GM12865 (cell line): ENCODE results near the gene RSKR.
"Not testable (repeated sequence)": the region's sequence is repeated elsewhere in the genome, so short reads cannot be mapped to it uniquely, and the experiment has no call there.

Source experiments
- DNase-seq: peaks from one replicate; pipeline ENCODE4 v3.0.0; 2010; ENCODE audit warnings: low read depth
- H3K4me3 ChIP-seq: 2 replicates; pipeline ENCODE4 v1.5.1; 2011; ENCODE audit warnings: mild to moderate bottlenecking, low read depth, low read length, control low read depth
- CTCF ChIP-seq: IDR thresholded peaks from 2 replicates; pipeline ENCODE4 v1.5.1; 2011; ENCODE audit warnings: low read length, control low read depth, low read depth, inconsistent platforms; ENCODE audit not compliant: insufficient read depth; ENCODE audit errors: missing control alignments

Gene RSKR

DNA sequence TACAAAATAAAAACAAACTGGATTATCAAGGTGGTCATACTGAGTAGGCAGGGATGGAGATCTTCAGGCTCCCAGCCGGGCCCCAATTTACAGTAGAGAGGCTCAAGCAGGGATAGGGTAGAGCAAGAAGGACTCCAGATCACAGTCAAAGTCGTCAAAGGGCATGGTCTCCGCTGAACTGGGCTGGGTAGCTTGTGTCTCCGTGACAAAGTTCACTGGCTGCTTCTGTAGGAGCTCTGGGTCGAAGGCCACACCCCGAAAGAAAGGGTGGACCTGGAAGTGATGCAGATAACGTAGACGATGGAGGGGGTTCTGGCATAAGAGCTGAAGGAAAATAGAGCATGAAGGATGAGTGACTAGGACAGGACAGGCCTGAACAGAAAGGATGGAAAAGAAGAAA, 3.6 kb downstream of the RSKR start:
- no peak for DNase-seq
- no peak overlapping the region for H3K4me3 ChIP-seq
- TF ChIP-seq CTCF = no peak

GRCh38 chr17:28604031-28604430, 10.0 kb downstream of the RSKR start:
- DNase-seq, H3K4me3 ChIP-seq: not testable (repeated sequence)

DNA sequence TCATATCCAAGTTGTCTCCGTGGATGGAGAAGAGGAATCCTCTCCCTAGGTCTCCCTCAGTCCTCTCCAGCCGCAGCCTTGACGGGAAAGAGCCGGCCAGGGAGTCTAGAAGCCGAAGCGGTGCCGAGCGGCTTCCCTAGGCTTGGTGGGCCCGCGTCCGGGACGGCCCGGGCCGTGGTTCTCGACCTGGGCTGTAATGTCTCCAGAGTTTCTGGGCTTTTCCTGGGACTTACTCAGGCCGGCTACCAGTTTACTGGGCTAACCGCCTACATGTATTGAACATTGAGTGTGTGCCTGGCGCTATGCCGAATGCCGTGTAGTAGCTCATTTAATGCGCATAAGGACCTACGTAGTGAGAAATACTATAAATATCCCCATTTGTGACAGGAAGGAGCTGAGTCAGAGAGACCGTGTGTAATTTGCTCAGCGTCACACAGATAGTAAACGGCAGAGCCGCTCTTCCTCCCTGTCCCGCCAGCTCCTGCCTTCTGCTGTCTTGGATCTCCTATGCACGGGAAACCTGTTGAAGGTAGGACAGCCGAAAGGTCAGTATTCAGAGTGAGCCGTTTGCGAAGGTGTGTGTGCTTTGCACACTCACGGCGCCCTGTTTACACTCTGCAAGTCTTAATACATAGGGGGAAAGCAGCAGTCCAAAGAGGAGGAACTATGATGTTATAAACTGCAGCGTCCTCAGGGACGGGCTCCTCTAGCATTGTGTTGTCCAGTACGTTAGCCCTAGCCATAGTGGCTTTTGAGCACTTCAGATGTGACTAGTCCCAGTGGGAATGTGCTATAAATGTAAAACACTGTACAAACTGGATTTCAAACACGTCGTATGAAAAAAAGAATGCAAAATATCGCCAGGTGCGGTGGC, 14.4 kb downstream of the RSKR start:
- peak; percentile 84 for DNase-seq
- H3K4me3 ChIP-seq = peak overlapping the region; percentile 70

GRCh38 chr17:28598799-28599310, 15.1 kb downstream of the RSKR start, which contains the start of gene SPAG5:
Gene SPAG5, minus strand, starts transcription at chr17:28599025. Its CDS starts 79 bp downstream, at chr17:28598946.
- peak within 1 kb of the TSS; percentile 70 for H3K4me3 ChIP-seq
- peak; percentile 96 for DNase-seq
- TF ChIP-seq CTCF = no peak

More for the DNA sequence above, 14.4 kb downstream of the RSKR start:
- no peak for TF ChIP-seq CTCF

- no peak for DNase-seq
- H3K4me3 ChIP-seq = peak overlapping the region; percentile 70
- no peak for TF ChIP-seq CTCF
Measured at GRCh38 chr17:28598389-28598788, 15.6 kb downstream of the RSKR start.

GRCh38 chr17:28597606-28598383, 16.2 kb downstream of the RSKR start:
- peak overlapping the region; percentile 70 for H3K4me3 ChIP-seq
- DNase-seq = no peak
- TF ChIP-seq CTCF = no peak

GRCh38 chr17:28592260-28592659, 21.7 kb downstream of the RSKR start:
- no peak for TF ChIP-seq CTCF
- no peak overlapping the region for H3K4me3 ChIP-seq

More at GRCh38 chr17:28592260-28592659, 21.7 kb downstream of the RSKR start:
- no peak for DNase-seq
